ENCODE results near the gene TNFSF12.

Gene TNFSF12

GRCh38 chr17:7513850-7514419 is 34.9 kb upstream of the TNFSF12 start:
- H3K27me3 ChIP-seq (ENCODE audit: low read length) = no peaks in the 10 kb centered on the region
- no peaks in the 10 kb centered on the region for H3K9me3 ChIP-seq (ENCODE audit: insufficient read depth, low read length)
- no peak overlapping the region for H3K9ac ChIP-seq (ENCODE audit: low read length)
- H3F3A ChIP-seq (ENCODE audit: insufficient read depth) = peaks cover 13% of the 10 kb centered on the region; the same call in 1 of the 2 replicates
- H3K36me3 ChIP-seq (ENCODE audit: low read length) = no peaks in the 10 kb centered on the region
- TF ChIP-seq EZH2phosphoT487 (conservative IDR thresholded peaks at IDR 0.05; ENCODE audit: low read length) (no peak), CTCF (IDR thresholded peaks at IDR 0.05; ENCODE audit: insufficient read depth, low read length, poor library complexity, severe bottlenecking) (no peak)
- H3K9me2 ChIP-seq (replicated peaks; ENCODE audit: insufficient read depth, low read length) = no peaks in the 10 kb centered on the region
- no peak overlapping the region for H2AFZ ChIP-seq (ENCODE audit: low read depth, low read length, severe bottlenecking)
- no peaks in the 10 kb centered on the region for H3K79me2 ChIP-seq (ENCODE audit: insufficient read depth, low read length)
- no peak overlapping the region for H3K27ac ChIP-seq (ENCODE audit: low read depth, low read length)
- no peak overlapping the region for H3K4me3 ChIP-seq (ENCODE audit: insufficient read depth, low read length, poor library complexity, severe bottlenecking)
- no peaks in the 10 kb centered on the region for H4K20me1 ChIP-seq (ENCODE audit: low read depth, low read length)
- H3K4me2 ChIP-seq (ENCODE audit: low read depth, low read length, poor library complexity, severe bottlenecking) = no peak overlapping the region

GRCh38 chr17:7515911-7516610 is 32.8 kb upstream of the TNFSF12 start:
- H3K79me2 ChIP-seq (ENCODE audit: insufficient read depth, low read length) = no peaks in the 10 kb centered on the region
- no peaks in the 10 kb centered on the region for H4K20me1 ChIP-seq (ENCODE audit: low read depth, low read length)
- no peak overlapping the region for H3K27ac ChIP-seq (ENCODE audit: low read depth, low read length)
- no peaks in the 10 kb centered on the region for H3K27me3 ChIP-seq (ENCODE audit: low read length)
- H2AFZ ChIP-seq (ENCODE audit: low read depth, low read length, severe bottlenecking) = no peak overlapping the region
- no peak overlapping the region for H3K4me3 ChIP-seq (ENCODE audit: insufficient read depth, low read length, poor library complexity, severe bottlenecking)
- no peaks in the 10 kb centered on the region for H3K36me3 ChIP-seq (ENCODE audit: low read length)
- no peaks in the 10 kb centered on the region for H3K9me2 ChIP-seq (replicated peaks; ENCODE audit: insufficient read depth, low read length)
- H3F3A ChIP-seq (ENCODE audit: insufficient read depth) = peaks cover 13% of the 10 kb centered on the region; the same call in 1 of the 2 replicates
- no peaks in the 10 kb centered on the region for H3K9me3 ChIP-seq (ENCODE audit: insufficient read depth, low read length)
- H3K4me2 ChIP-seq (ENCODE audit: low read depth, low read length, poor library complexity, severe bottlenecking) = no peak overlapping the region
- TF ChIP-seq CTCF (IDR thresholded peaks at IDR 0.05; ENCODE audit: insufficient read depth, low read length, poor library complexity, severe bottlenecking) (no peak), EZH2phosphoT487 (conservative IDR thresholded peaks at IDR 0.05; ENCODE audit: low read length) (no peak)
- no peak overlapping the region for H3K9ac ChIP-seq (ENCODE audit: low read length)

- H3K9me2 ChIP-seq (replicated peaks; ENCODE audit: insufficient read depth, low read length) = no peaks in the 10 kb centered on the region
Measured at GRCh38 chr17:7523033-7523432, 25.8 kb upstream of the TNFSF12 start.

More at GRCh38 chr17:7523033-7523432, 25.8 kb upstream of the TNFSF12 start:
- H4K20me1 ChIP-seq (ENCODE audit: low read depth, low read length) = no peaks in the 10 kb centered on the region
- no peak overlapping the region for H3K4me2 ChIP-seq (ENCODE audit: low read depth, low read length, poor library complexity, severe bottlenecking)
- no peaks in the 10 kb centered on the region for H3K79me2 ChIP-seq (ENCODE audit: insufficient read depth, low read length)
- H3F3A ChIP-seq (ENCODE audit: insufficient read depth) = no peaks in the 10 kb centered on the region
- TF ChIP-seq CTCF (IDR thresholded peaks at IDR 0.05; ENCODE audit: insufficient read depth, low read length, poor library complexity, severe bottlenecking) = peak; percentile 38
- TF ChIP-seq EZH2phosphoT487 (conservative IDR thresholded peaks at IDR 0.05; ENCODE audit: low read length) = no peak
- H2AFZ ChIP-seq (ENCODE audit: low read depth, low read length, severe bottlenecking) = no peak overlapping the region
- H3K36me3 ChIP-seq (ENCODE audit: low read length) = no peaks in the 10 kb centered on the region
- H3K27ac ChIP-seq (ENCODE audit: low read depth, low read length) = no peak overlapping the region
- no peak overlapping the region for H3K9ac ChIP-seq (ENCODE audit: low read length)
- no peaks in the 10 kb centered on the region for H3K27me3 ChIP-seq (ENCODE audit: low read length)
- H3K4me3 ChIP-seq (ENCODE audit: insufficient read depth, low read length, poor library complexity, severe bottlenecking) = no peak overlapping the region
- H3K9me3 ChIP-seq (ENCODE audit: insufficient read depth, low read length) = no peaks in the 10 kb centered on the region; the same call in 1 of the 2 replicates

All from SU-DHL-6 (cell line).